ENCODE measurements around the gene ZNF595.
"Not testable (repeated sequence)": the region's sequence is repeated elsewhere in the genome, so short reads cannot be mapped to it uniquely, and the experiment has no call there.

ZNF595 gene

GRCh38 chr4:52804-53479 is at the start of gene ZNF595:
ZNF595 (plus strand) TSS chr4:53321; CDS start chr4:53489, 168 bp downstream.
- DNase-seq = not testable (repeated sequence)

GRCh38 chr4:9937-10870 is 42.9 kb upstream of the ZNF595 start:
- not testable (repeated sequence) for DNase-seq

- not testable (repeated sequence) for DNase-seq
Measured at GRCh38 chr4:11095-11815, 41.9 kb upstream of the ZNF595 start.

- not testable (repeated sequence) for DNase-seq
Measured at GRCh38 chr4:11816-12417, 41.2 kb upstream of the ZNF595 start.

GRCh38 chr4:18128-18527 is 35.0 kb upstream of the ZNF595 start:
- not testable (repeated sequence) for DNase-seq

- not testable (repeated sequence) for DNase-seq
Measured at GRCh38 chr4:18589-18988, 34.5 kb upstream of the ZNF595 start.

GRCh38 chr4:22882-23281 is 30.2 kb upstream of the ZNF595 start:
- not testable (repeated sequence) for DNase-seq

- DNase-seq = not testable (repeated sequence)
Measured at GRCh38 chr4:24359-24758, 28.8 kb upstream of the ZNF595 start.

GRCh38 chr4:27501-27900 is 25.6 kb upstream of the ZNF595 start:
- DNase-seq = not testable (repeated sequence)

- not testable (repeated sequence) for DNase-seq
Measured at GRCh38 chr4:28767-29542, 24.2 kb upstream of the ZNF595 start.

GRCh38 chr4:33314-33713 is 19.8 kb upstream of the ZNF595 start:
- not testable (repeated sequence) for DNase-seq

- not testable (repeated sequence) for DNase-seq
Measured at GRCh38 chr4:36559-37415, 16.3 kb upstream of the ZNF595 start.

- DNase-seq = not testable (repeated sequence)
Measured at GRCh38 chr4:38202-38601, 14.9 kb upstream of the ZNF595 start.

GRCh38 chr4:43375-43774 is 9.7 kb upstream of the ZNF595 start:
- DNase-seq = not testable (repeated sequence)

- not testable (repeated sequence) for DNase-seq
Measured at GRCh38 chr4:51253-51652, 1.9 kb upstream of the ZNF595 start.

- DNase-seq = not testable (repeated sequence)
Measured at GRCh38 chr4:51655-52277, 1.4 kb upstream of the ZNF595 start.

- not testable (repeated sequence) for DNase-seq
Measured at GRCh38 chr4:53521-53920, 400 bp downstream of the ZNF595 start.

- not testable (repeated sequence) for DNase-seq
Measured at GRCh38 chr4:64733-65132, 11.6 kb downstream of the ZNF595 start.

GRCh38 chr4:71830-72229 is 18.7 kb downstream of the ZNF595 start:
- DNase-seq = no peak

GRCh38 chr4:85951-86350 is 32.8 kb downstream of the ZNF595 start:
- no peak for DNase-seq

Data from cortex of kidney (tissue), 1 donor.